IMR-90 (cell line): ENCODE results near the gene DCAF6. TPM values are rescaled to one million over a fixed set of nuclear protein-coding genes. Genes with fewer than 3 reads are reported as not detected.

Experiments used
- ATAC-seq: fragments of 200-7000 bp; cut with Tn5 transposase; 2 replicates; pipeline ENCODE4 v1.9.1; 2020; ENCODE audit warnings: low read depth, mild to moderate bottlenecking, moderate library complexity
- BruUV-seq: library from RNA; stranded (reverse); fragments of 400-500 nt; replicated peaks from 2 replicates; lab custom pipeline; 2021; lab: Mats Ljungman, UMichigan
- CTCF ChIA-PET: fragments of 300-600 bp; formaldehyde crosslinking; extraction: SDS; loops from one replicate; lab custom pipeline; 2021; ENCODE audit warnings: antibody characterized with exemption; lab: Yijun Ruan, JAX
- POLR2A ChIA-PET: fragments of 300-600 bp; sonication (Branson Sonifier 250); formaldehyde crosslinking; loops from one replicate; lab custom pipeline; 2022; ENCODE audit warnings: antibody characterized with exemption; ENCODE audit not compliant: unreplicated experiment; lab: Charles Lee
- DNase-seq: peaks from one replicate; pipeline ENCODE4 v3.0.0; 2013
- H2AFZ ChIP-seq: replicated peaks from 2 replicates; pipeline ENCODE3; 2013; ENCODE audit warnings: low read length, mild to moderate bottlenecking; ENCODE audit not compliant: poor library complexity
- H2AK5ac ChIP-seq: 2 replicates; pipeline ENCODE4 v1.6.1; 2013; ENCODE audit warnings: low read depth, low read length, inconsistent platforms
- H2AK9ac ChIP-seq: replicated peaks from 2 replicates; pipeline ENCODE3; 2013; ENCODE audit warnings: mild to moderate bottlenecking, low read depth, low read length, moderate library complexity; ENCODE audit not compliant: poor library complexity
- H2BK120ac ChIP-seq: 2 replicates; pipeline ENCODE4 v1.6.1; 2013; ENCODE audit warnings: low read depth, low read length, inconsistent platforms
- H2BK15ac ChIP-seq: 3 replicates; pipeline ENCODE4 v1.6.1; 2013; ENCODE audit warnings: low read depth, low read length, inconsistent platforms
- H2BK20ac ChIP-seq: 2 replicates; pipeline ENCODE4 v1.6.1; 2013; ENCODE audit warnings: low read depth, mild to moderate bottlenecking, inconsistent platforms, low read length, moderate library complexity
- H2BK5ac ChIP-seq: 2 replicates; pipeline ENCODE4 v1.6.1; 2013; ENCODE audit warnings: mild to moderate bottlenecking, low read depth, low read length, inconsistent platforms; ENCODE audit not compliant: poor library complexity, severe bottlenecking
- H3K14ac ChIP-seq: replicated peaks from 2 replicates; pipeline ENCODE4 v1.6.1; 2013; ENCODE audit warnings: low read depth, low read length, inconsistent platforms
- H3K18ac ChIP-seq: 2 replicates; pipeline ENCODE4 v1.6.1; 2013; ENCODE audit warnings: low read depth, low read length, control low read depth
- H3K23ac ChIP-seq: 2 replicates; pipeline ENCODE4 v1.6.1; 2013; ENCODE audit warnings: low read depth, low read length, inconsistent platforms
- H3K27ac ChIP-seq: 2 replicates; pipeline ENCODE4 v1.5.1; 2013; ENCODE audit warnings: mild to moderate bottlenecking, control low read depth, low read length; ENCODE audit not compliant: insufficient read depth
- H3K27me3 ChIP-seq: 2 replicates; pipeline ENCODE4 v1.6.1; 2013; ENCODE audit warnings: low read length; ENCODE audit not compliant: control insufficient read depth, insufficient read depth
- H3K36me3 ChIP-seq: 2 replicates; pipeline ENCODE4 v1.6.1; 2013; ENCODE audit warnings: low read length, mixed read lengths; ENCODE audit not compliant: control insufficient read depth, insufficient read depth
- H3K4ac ChIP-seq: 2 replicates; pipeline ENCODE4 v1.6.1; 2013; ENCODE audit warnings: low read depth, low read length, inconsistent platforms
- H3K4me1 ChIP-seq: 2 replicates; pipeline ENCODE4 v1.6.1; 2013; ENCODE audit warnings: low read length, mixed read lengths; ENCODE audit not compliant: control insufficient read depth, insufficient read depth
- H3K4me2 ChIP-seq: 2 replicates; pipeline ENCODE4 v1.6.1; 2013; ENCODE audit warnings: low read depth, mild to moderate bottlenecking, control low read depth, low read length, moderate library complexity
- H3K4me3 ChIP-seq: 2 replicates; pipeline ENCODE4 v1.5.1; 2013; ENCODE audit warnings: low read depth, mild to moderate bottlenecking, control low read depth, low read length, moderate library complexity; ENCODE audit not compliant: insufficient read depth
- H3K56ac ChIP-seq: 2 replicates; pipeline ENCODE4 v1.6.1; 2013; ENCODE audit warnings: low read length, inconsistent platforms; ENCODE audit not compliant: insufficient read depth; ENCODE audit errors: extremely low read depth
- H3K79me1 ChIP-seq, 2 experiments: 2 replicates each; pipeline ENCODE4 v1.6.1; 2013; ENCODE audit warnings: low read length in 2 of 2, inconsistent platforms in 1 of 2, low read depth in 1 of 2
- H3K9ac ChIP-seq: 2 replicates; pipeline ENCODE4 v1.6.1; 2013; ENCODE audit warnings: low read depth, low read length, control low read depth
- H3K9me1 ChIP-seq: 2 replicates; pipeline ENCODE4 v1.6.1; 2013; ENCODE audit warnings: low read length, inconsistent platforms; ENCODE audit not compliant: insufficient read depth
- H3K9me3 ChIP-seq: 2 replicates; pipeline ENCODE4 v1.6.1; 2013; ENCODE audit warnings: low read length; ENCODE audit not compliant: control insufficient read depth, insufficient read depth
- H4K20me1 ChIP-seq: 2 replicates; pipeline ENCODE4 v1.6.1; 2013; ENCODE audit warnings: low read length, inconsistent platforms; ENCODE audit not compliant: insufficient read depth
- H4K5ac ChIP-seq: 2 replicates; pipeline ENCODE4 v1.6.1; 2013; ENCODE audit warnings: mild to moderate bottlenecking, low read depth, low read length, control low read depth
- H4K8ac ChIP-seq, 2 experiments: 2 replicates each; pipeline ENCODE4 v1.6.1; 2013; ENCODE audit warnings: low read depth in 2 of 2, low read length in 2 of 2, control low read depth in 1 of 2, inconsistent platforms in 1 of 2
- H4K91ac ChIP-seq: 2 replicates; pipeline ENCODE4 v1.6.1; 2013; ENCODE audit warnings: low read depth, low read length, inconsistent platforms; ENCODE audit not compliant: insufficient read depth
- CEBPB ChIP-seq: IDR thresholded peaks from 2 replicates; pipeline ENCODE4 v1.6.1; 2012; ENCODE audit warnings: low read depth, low read length, improper control_type of control experiment
- CHD1 ChIP-seq: IDR thresholded peaks from 2 replicates; pipeline ENCODE4 v1.6.1; 2012; ENCODE audit warnings: low read depth, low read length, improper control_type of control experiment
- FOS ChIP-seq: fragments of 150-350 bp; IDR thresholded peaks from 2 replicates; pipeline ENCODE4 v1.6.1; 2016; ENCODE audit warnings: low read depth, low read length
- MAFK ChIP-seq: IDR thresholded peaks from 2 replicates; pipeline ENCODE4 v1.6.1; 2012; ENCODE audit warnings: low read depth, low read length, improper control_type of control experiment
- MAZ ChIP-seq: IDR thresholded peaks from 2 replicates; pipeline ENCODE4 v1.6.1; 2012; ENCODE audit warnings: low read depth, mild to moderate bottlenecking, low read length, improper control_type of control experiment, moderate library complexity, borderline replicate concordance
- MXI1 ChIP-seq: IDR thresholded peaks from 2 replicates; pipeline ENCODE4 v1.6.1; 2012; ENCODE audit warnings: low read depth, mild to moderate bottlenecking, low read length, moderate library complexity, borderline replicate concordance
- NFE2L2 ChIP-seq: fragments of 150-350 bp; IDR thresholded peaks from 2 replicates; pipeline ENCODE4 v1.6.1; 2016; ENCODE audit warnings: low read depth, mild to moderate bottlenecking, low read length
- POLR2A ChIP-seq: IDR thresholded peaks from 2 replicates; pipeline ENCODE4 v1.6.1; 2012; ENCODE audit warnings: mild to moderate bottlenecking, low read depth, low read length
- RAD21 ChIP-seq: IDR thresholded peaks from 2 replicates; pipeline ENCODE4 v1.6.1; 2012; ENCODE audit warnings: low read length, improper control_type of control experiment
- RCOR1 ChIP-seq: IDR thresholded peaks from 2 replicates; pipeline ENCODE4 v1.6.1; 2012; ENCODE audit warnings: mild to moderate bottlenecking, low read length, improper control_type of control experiment; ENCODE audit not compliant: insufficient replicate concordance
- RFX5 ChIP-seq: IDR thresholded peaks from 2 replicates; pipeline ENCODE4 v1.8.0; 2012; ENCODE audit warnings: low read depth, mild to moderate bottlenecking, low read length, moderate library complexity
- SMC3 ChIP-seq: fragments of 150-350 bp; IDR thresholded peaks from 2 replicates; pipeline ENCODE4 v1.6.1; 2016; ENCODE audit warnings: low read depth, mild to moderate bottlenecking, antibody characterized with exemption, low read length, moderate library complexity
- WGBS, 2 experiments: methylation state at CpG; one replicate each; pipeline versions ENCODE4 v1.1.5 to v1.1.7; 2013; ENCODE audit warnings: missing lambda C conversion rate in 2 of 2; ENCODE audit not compliant: insufficient read length in 1 of 2; ENCODE audit errors: extremely low coverage in 2 of 2; 5-methylcytosine and 5-hydroxymethylcytosine counted together
- dilution Hi-C: fragments of 300-500 bp; cut with HindIII; formaldehyde crosslinking; loops from one replicate; pipeline ENCODE4 v1.14.3; 2018; ENCODE audit warnings: low sequenced_read_pairs; ENCODE audit not compliant: unreplicated experiment
- in situ Hi-C: fragments of 300-500 bp; cut with MboI; formaldehyde crosslinking; loops from 3 replicates; pipeline ENCODE4 v1.14.3; 2019; ENCODE audit warnings: low sequenced_read_pairs, inconsistent platforms, mixed read lengths
- intact Hi-C: fragments of 100-400 bp; cut with micrococcal nuclease; formaldehyde crosslinking; loops from 2 replicates; pipeline ENCODE4 v1.10.0; 2022
- polyA plus RNA-seq, 3 experiments: library from polyadenylated mRNA; depleted of rRNA; stranded (reverse); fragments of >200 nt; gene quantifications; 2 replicates each; pipeline ENCODE4 v1.2.3, GENCODE V29; 2012; ENCODE audit warnings: low replicate concordance in 1 of 3
- total RNA-seq: library from RNA; depleted of rRNA; stranded (reverse); fragments of >200 nt; gene quantifications from 2 replicates; pipeline ENCODE4 v1.2.3, GENCODE V29; 2012
- TF ChIP-seq, protein P1 (sequence below): conservative IDR thresholded peaks from 2 replicates; pipeline ENCODE4 v1.5.1; 2012; ENCODE audit warnings: mild to moderate bottlenecking, low read depth, low read length, improper control_type of control experiment
- TF ChIP-seq, protein P2 (sequence below): fragments of 150-350 bp; IDR thresholded peaks from 2 replicates; pipeline ENCODE4 v1.6.1; 2016; ENCODE audit warnings: low read depth, mild to moderate bottlenecking, low read length, moderate library complexity, borderline replicate concordance

The DCAF6 gene
- total and polyA plus RNA-seq, 2 of the 4 experiments (the other 2 are of a cell fraction) = 60.4 to 88.7 TPM

DNA sequence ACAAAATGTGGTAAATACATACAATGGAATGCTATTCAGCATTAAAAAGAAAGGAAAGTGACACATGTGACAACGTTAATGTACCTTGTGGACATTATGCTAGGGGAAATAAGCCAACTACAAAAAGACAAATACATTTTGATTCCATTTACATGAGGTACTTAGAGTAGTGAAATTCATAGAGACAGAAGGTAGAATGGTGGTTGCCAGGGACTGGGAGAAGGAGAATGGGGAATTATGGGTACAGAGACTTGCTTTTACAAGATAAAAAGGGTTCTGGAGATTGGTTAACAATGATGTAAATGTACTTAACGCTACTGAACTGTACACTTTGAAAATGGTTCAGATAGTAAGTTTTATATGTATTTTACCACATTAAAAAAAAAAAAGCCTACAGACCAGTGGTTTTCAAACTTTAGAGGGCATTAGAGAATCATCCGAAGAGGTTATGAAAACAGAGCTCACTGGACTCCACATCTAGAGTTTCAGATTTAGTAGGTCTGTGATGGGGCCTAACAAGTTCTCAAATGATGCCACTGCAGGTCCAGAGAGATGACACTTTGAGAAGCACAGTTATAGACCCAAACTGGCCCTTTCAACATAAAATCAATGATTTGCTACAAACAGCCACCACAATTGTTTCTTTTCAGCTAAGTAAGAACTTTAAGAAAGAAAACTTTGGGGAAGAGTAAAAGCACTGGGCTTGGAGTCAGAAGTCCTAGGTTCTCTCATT lies 13.0 kb upstream of the DCAF6 start:
- no peaks in the 10 kb centered on the region for H3K9me3 ChIP-seq
- in situ Hi-C loops (no loop called here), intact Hi-C loops (no loop called here), dilution Hi-C loops (no loop called here)
- POLR2A ChIA-PET = interaction anchor here (0.6 kb wide), 1 partner anchor 9 kb away, joined by 3 read pairs; no protein-coding TSS in a partner anchor
- no peak overlapping the region for H2AK5ac ChIP-seq
- no peak overlapping the region for H3K9ac ChIP-seq
- H3K27me3 ChIP-seq = no peaks in the 10 kb centered on the region
- no peak overlapping the region for H3K4me3 ChIP-seq
- no CpG with 5 or more reads among the region's 3 CpGs for WGBS, 2 experiments
- TF ChIP-seq SMC3 = no peak
- TF ChIP-seq MAZ = no peak
- no peak for TF ChIP-seq MXI1
- TF ChIP-seq, protein P1, sequence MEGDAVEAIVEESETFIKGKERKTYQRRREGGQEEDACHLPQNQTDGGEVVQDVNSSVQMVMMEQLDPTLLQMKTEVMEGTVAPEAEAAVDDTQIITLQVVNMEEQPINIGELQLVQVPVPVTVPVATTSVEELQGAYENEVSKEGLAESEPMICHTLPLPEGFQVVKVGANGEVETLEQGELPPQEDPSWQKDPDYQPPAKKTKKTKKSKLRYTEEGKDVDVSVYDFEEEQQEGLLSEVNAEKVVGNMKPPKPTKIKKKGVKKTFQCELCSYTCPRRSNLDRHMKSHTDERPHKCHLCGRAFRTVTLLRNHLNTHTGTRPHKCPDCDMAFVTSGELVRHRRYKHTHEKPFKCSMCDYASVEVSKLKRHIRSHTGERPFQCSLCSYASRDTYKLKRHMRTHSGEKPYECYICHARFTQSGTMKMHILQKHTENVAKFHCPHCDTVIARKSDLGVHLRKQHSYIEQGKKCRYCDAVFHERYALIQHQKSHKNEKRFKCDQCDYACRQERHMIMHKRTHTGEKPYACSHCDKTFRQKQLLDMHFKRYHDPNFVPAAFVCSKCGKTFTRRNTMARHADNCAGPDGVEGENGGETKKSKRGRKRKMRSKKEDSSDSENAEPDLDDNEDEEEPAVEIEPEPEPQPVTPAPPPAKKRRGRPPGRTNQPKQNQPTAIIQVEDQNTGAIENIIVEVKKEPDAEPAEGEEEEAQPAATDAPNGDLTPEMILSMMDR = no peak
- TF ChIP-seq, protein P2, sequence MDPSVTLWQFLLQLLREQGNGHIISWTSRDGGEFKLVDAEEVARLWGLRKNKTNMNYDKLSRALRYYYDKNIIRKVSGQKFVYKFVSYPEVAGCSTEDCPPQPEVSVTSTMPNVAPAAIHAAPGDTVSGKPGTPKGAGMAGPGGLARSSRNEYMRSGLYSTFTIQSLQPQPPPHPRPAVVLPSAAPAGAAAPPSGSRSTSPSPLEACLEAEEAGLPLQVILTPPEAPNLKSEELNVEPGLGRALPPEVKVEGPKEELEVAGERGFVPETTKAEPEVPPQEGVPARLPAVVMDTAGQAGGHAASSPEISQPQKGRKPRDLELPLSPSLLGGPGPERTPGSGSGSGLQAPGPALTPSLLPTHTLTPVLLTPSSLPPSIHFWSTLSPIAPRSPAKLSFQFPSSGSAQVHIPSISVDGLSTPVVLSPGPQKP = no peak
- no peak for TF ChIP-seq CHD1
- no peak for TF ChIP-seq FOS
- no peak for TF ChIP-seq RFX5
- TF ChIP-seq NFE2L2 = no peak
- TF ChIP-seq RAD21 = no peak
- TF ChIP-seq POLR2A = no peak
- no peak for TF ChIP-seq CEBPB
- TF ChIP-seq MAFK = no peak
- TF ChIP-seq RCOR1 = no peak
- no peaks in the 10 kb centered on the region for H4K20me1 ChIP-seq
- H3K4me1 ChIP-seq = peaks cover 2% of the 10 kb centered on the region
- H3K56ac ChIP-seq = no peak overlapping the region
- H3K18ac ChIP-seq = no peak overlapping the region
- DNase-seq = no peak
- no peak for ATAC-seq
- H3K4ac ChIP-seq = no peak overlapping the region
- H4K5ac ChIP-seq = no peak overlapping the region; the same call in 1 of the 2 replicates
- H3K4me2 ChIP-seq = no peak overlapping the region
- BruUV-seq = no TSS peak
- H3K79me1 ChIP-seq = peaks cover 8 to 25% of the 10 kb centered on the region in 2 experiments
- no peak overlapping the region for H4K8ac ChIP-seq
- no peaks in the 10 kb centered on the region for H3K36me3 ChIP-seq
- H3K27ac ChIP-seq = no peak overlapping the region
- no peak overlapping the region for H2BK5ac ChIP-seq
- no peak overlapping the region for H2BK120ac ChIP-seq
- no peak overlapping the region for H2AK9ac ChIP-seq
- no peak overlapping the region; the same call in 1 of the 2 replicates for H4K91ac ChIP-seq
- CTCF ChIA-PET = interaction anchor here (0.6 kb wide), 1 partner anchor 57 kb away, joined by 3 read pairs; no protein-coding TSS in a partner anchor
- no peaks in the 10 kb centered on the region for H3K9me1 ChIP-seq
- no peak overlapping the region for H2BK20ac ChIP-seq
- H2BK15ac ChIP-seq = no peak overlapping the region
- no peak overlapping the region for H3K14ac ChIP-seq
- no peak overlapping the region for H3K23ac ChIP-seq
- H2AFZ ChIP-seq = no peak overlapping the region
